GM18517 (cell line): ENCODE results near the gene GYPB.
"Not testable (repeated sequence)": the region's sequence is repeated elsewhere in the genome, so short reads cannot be mapped to it uniquely, and the experiment has no call there.

Source experiments
- ATAC-seq: cut with Tn5 transposase; IDR thresholded peaks from one replicate; pipeline ENCODE4 v1.9.1; 2021; ENCODE audit warnings: mild to moderate bottlenecking, moderate library complexity; ENCODE audit not compliant: unreplicated experiment

The GYPB gene

DNA sequence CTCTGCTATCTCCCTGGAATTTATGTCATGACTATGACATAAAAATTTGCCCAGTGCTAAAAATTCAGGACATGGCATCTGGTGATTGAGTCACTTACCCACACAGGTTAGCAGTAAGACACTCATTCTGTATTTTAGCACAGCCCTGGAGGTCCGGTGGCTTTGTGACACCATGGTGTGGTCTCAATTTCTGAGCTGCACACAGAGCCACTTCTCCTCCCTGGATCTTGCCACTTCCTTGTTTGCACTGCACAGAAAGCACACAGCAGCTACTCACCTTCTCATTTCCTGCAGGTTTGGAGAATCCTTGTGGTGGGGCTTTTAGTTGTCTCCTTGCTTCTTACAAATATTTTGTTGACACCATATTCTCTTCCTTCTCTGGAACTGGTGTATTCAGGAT lies 69.0 kb downstream of the GYPB start:
- ATAC-seq: not testable (repeated sequence)

GRCh38 chr4:143947493-143947892 lies 71.7 kb downstream of the GYPB start:
- ATAC-seq: not testable (repeated sequence)
